ENCODE measurements around the gene CHST11. TPM values are rescaled to one million over a fixed set of nuclear protein-coding genes. Genes with fewer than 3 reads are reported as not detected.

The CHST11 gene
- total RNA-seq, 2 donors from 2014 or later = 7.8 to 11.9 TPM

GRCh38 chr12:104423273-104423672 is 33.5 kb upstream of the CHST11 start:
- Histone ChIP-seq H3K4me1 (no peaks in the 10 kb centered on the region), H3K27me3 (no peaks in the 10 kb centered on the region), H3K9me3 (no peaks in the 10 kb centered on the region), H3K27ac (no peak overlapping the region), H3K4me3 (no peak overlapping the region), H3K36me3 (no peaks in the 10 kb centered on the region)
- TF ChIP-seq, protein P1, sequence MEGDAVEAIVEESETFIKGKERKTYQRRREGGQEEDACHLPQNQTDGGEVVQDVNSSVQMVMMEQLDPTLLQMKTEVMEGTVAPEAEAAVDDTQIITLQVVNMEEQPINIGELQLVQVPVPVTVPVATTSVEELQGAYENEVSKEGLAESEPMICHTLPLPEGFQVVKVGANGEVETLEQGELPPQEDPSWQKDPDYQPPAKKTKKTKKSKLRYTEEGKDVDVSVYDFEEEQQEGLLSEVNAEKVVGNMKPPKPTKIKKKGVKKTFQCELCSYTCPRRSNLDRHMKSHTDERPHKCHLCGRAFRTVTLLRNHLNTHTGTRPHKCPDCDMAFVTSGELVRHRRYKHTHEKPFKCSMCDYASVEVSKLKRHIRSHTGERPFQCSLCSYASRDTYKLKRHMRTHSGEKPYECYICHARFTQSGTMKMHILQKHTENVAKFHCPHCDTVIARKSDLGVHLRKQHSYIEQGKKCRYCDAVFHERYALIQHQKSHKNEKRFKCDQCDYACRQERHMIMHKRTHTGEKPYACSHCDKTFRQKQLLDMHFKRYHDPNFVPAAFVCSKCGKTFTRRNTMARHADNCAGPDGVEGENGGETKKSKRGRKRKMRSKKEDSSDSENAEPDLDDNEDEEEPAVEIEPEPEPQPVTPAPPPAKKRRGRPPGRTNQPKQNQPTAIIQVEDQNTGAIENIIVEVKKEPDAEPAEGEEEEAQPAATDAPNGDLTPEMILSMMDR (IDR thresholded peaks at IDR 0.05) = no peak
- DNase-seq (ENCODE audit: low spot score) = no peak

- TF ChIP-seq, protein P1 (IDR thresholded peaks at IDR 0.05) = no peak
- no peak overlapping the region for H3K27ac ChIP-seq
- no peaks in the 10 kb centered on the region for H3K4me1 ChIP-seq
- no peaks in the 10 kb centered on the region for H3K9me3 ChIP-seq
- H3K27me3 ChIP-seq = no peaks in the 10 kb centered on the region
- no peak overlapping the region for H3K4me3 ChIP-seq
- no peaks in the 10 kb centered on the region for H3K36me3 ChIP-seq
- no peak for DNase-seq (ENCODE audit: low spot score)
Measured at GRCh38 chr12:104423809-104424208, 32.9 kb upstream of the CHST11 start.

- H3K27me3 ChIP-seq = no peaks in the 10 kb centered on the region
- TF ChIP-seq, protein P1 (IDR thresholded peaks at IDR 0.05) = no peak
- H3K9me3 ChIP-seq = no peaks in the 10 kb centered on the region
- no peak overlapping the region for H3K4me3 ChIP-seq
- DNase-seq (ENCODE audit: low spot score) = no peak
- H3K27ac ChIP-seq = no peak overlapping the region
- no peaks in the 10 kb centered on the region for H3K4me1 ChIP-seq
- no peaks in the 10 kb centered on the region for H3K36me3 ChIP-seq
Measured at GRCh38 chr12:104424955-104425354, 31.8 kb upstream of the CHST11 start.

DNA sequence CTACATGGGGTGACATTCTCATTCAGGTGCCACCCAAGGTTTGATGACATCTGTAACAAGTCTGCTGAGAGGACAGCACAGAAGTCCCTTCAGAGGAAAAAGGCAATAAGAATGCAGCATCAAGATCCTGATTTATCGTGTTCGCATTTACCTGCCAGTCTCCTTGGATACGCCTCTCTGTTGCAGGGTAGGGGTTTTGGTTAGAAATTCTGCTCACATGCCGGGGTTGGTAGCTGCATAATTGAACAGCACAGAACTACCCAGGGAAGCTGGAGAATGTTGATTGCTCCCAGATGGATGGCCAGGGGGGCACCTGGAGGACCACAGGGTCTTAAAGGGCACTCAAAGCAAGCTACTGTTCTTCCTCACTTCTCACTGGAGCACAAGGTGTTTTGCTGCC is 31.1 kb upstream of the CHST11 start:
- TF ChIP-seq, protein P1 (IDR thresholded peaks at IDR 0.05) = no peak
- Histone ChIP-seq H3K27ac (no peak overlapping the region), H3K4me3 (no peak overlapping the region), H3K4me1 (no peaks in the 10 kb centered on the region), H3K9me3 (no peaks in the 10 kb centered on the region), H3K27me3 (no peaks in the 10 kb centered on the region), H3K36me3 (no peaks in the 10 kb centered on the region)
- no peak for DNase-seq (ENCODE audit: low spot score)

- no peaks in the 10 kb centered on the region for H3K36me3 ChIP-seq
- no peak overlapping the region for H3K4me3 ChIP-seq
Measured at GRCh38 chr12:104426926-104427546, 29.7 kb upstream of the CHST11 start.

More at GRCh38 chr12:104426926-104427546, 29.7 kb upstream of the CHST11 start:
- H3K9me3 ChIP-seq = no peaks in the 10 kb centered on the region
- no peaks in the 10 kb centered on the region for H3K27me3 ChIP-seq
- H3K27ac ChIP-seq = no peak overlapping the region
- TF ChIP-seq, protein P1 (IDR thresholded peaks at IDR 0.05) = no peak
- DNase-seq (ENCODE audit: low spot score) = no peak
- H3K4me1 ChIP-seq = no peaks in the 10 kb centered on the region

Data from right atrium auricular region (tissue), 2 donors.